Measurements from ENCODE around the gene KIF21A.

The KIF21A gene

DNA sequence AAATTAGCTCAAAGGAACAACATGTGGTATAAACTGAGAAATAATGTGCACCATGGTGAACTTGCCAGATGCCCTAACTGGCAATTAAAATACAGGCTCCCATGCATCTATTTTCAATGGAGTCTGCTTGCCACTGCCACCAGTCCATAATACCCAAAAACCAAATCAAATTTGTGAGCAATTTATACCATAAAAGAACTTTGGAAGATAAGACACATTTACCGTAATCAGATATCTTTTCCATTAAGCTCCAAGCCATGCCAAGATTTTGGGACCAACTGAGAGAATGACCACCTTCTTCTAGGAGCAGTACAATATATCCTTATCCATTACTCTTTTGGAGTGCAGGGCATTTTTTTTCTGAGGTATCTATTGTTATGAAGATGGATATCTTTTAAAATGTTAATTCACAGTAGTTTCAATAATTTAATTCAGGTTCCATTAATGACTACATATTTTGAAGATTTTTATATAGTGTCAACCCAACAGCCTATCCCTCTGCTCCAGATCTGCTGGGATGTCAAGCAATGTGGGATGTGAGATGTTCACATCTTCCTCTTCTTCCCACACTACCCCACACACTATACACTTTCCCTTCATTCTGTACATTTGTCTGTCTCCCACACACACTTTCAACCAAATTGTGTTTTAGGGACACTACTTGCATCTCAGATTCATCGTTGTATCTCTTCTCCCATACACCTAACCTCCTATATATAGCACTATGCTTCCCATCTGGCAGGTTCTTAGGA lies 53.3 kb downstream of the KIF21A start:
- DNase-seq = no peak

DNA sequence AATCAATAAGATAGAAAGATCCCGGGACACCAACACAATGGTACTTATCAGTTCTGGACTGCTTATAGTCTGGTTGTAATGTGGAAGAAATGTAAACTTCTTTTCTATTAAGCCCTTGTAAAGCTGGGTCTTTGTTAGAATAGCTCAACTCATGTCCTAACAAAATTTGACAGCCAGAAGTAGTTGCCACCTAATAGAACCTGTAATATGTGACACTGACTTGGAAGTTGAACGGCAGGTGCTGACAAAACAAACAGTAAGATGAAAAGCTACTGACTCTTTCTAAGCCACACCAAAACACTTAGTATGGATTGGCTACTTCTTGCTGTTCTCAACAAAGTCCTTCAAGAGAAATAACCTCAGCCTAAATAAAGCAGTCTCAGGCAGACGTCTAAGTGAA lies 56.6 kb downstream of the KIF21A start:
- DNase-seq = no peak

DNA sequence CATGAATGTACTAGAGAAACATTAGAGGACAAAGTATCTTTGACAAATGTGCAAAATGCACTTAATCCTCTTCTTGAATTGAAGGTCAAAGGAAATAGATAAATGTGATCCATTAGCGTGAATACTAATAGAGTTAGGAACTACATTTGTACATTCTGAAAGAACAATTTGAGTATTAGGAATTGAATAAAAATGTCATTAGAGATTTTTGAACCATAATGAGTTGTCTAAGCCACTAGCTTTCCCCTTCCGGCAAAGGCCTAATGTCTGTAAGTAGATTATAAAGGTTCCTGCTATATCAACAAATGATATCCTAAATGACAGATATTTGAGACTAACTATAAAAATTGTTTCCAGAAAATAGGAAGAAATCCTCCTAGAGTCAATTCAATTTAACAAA lies 59.8 kb downstream of the KIF21A start:
- DNase-seq = no peak

DNA sequence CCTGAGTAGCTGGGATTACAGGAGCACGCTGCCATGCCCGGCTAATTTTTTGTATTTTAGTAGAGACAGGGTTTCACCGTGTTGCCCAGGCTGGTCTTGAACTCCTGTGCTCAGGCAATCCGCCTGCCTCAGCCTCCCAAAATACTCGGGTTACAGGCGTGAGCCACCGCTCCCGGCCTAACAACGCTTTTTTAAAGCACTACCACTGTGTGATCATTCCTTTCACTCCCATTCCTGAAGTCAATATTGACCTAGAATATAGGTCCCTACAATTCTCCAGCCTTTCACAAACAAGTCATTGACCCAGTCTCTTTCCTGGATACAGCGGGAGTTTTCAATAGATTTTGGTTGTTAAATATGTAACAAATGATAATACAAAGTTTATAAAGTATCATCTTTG lies 62.8 kb downstream of the KIF21A start:
- no peak for DNase-seq

DNA sequence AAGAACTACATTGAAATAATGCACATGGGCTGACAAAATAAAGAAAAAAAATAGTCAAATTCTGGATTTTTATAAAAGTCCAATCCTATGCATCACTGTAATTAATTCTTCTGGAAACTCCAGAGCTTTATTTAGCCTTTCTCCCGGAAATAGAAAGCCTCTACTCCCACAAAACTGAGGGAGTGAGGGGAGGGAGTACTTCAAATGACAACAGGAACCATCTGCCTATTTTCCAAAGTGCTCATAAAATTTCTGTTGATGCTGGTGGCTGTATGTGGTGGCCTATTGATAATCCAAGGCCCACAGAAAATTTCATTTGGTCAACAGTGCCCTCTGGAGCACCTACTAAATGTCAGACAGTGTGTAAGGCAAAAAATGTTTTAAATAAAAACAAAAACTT lies 64.6 kb downstream of the KIF21A start:
- no peak for DNase-seq

DNA sequence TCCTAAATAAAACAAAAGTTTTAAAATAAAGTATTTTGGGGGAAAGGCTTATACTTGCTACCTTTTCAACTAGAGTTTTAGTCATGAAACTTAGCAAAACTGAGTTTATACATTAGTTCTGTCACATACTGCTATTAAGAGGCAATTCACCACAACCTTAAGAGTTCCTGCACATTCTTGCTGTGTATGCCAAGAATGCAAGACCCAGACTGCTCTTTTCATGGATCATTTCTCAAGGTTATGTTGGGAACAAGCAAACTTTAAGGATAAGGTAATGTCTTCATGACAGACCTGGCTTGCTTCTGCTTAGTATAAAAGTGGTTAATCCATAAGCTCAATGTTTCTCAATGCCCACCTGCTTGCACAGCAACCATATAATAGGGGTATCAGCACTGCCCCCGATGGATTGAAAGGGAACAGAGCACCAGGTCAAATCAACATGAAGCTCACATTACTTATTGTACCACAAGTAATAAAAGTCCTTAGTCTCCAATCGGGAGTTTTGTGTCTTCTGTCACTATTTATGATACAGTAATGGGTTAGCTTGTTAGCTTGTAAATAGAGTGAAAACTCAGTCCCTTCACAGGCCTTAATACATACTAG lies 67.6 kb downstream of the KIF21A start:
- DNase-seq = no peak

DNA sequence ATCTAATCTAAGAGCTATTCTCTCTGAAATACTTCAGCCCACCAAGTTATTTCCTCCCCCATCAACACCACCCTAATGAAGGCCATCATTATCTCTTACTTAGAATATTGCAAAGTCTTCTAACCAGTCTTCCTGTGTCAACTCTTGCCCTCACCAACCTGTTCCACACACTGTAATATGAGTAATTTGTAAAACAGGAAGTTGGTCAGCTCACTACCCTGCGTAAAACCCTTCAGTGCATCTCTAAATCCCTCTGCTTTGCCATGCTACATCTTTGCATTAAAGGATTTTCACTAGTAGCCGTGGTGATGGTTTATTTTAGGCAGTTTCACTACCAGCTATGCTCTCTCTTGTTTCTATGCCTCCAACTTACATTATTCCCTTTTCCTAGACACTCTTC lies 70.0 kb downstream of the KIF21A start:
- DNase-seq = no peak

DNA sequence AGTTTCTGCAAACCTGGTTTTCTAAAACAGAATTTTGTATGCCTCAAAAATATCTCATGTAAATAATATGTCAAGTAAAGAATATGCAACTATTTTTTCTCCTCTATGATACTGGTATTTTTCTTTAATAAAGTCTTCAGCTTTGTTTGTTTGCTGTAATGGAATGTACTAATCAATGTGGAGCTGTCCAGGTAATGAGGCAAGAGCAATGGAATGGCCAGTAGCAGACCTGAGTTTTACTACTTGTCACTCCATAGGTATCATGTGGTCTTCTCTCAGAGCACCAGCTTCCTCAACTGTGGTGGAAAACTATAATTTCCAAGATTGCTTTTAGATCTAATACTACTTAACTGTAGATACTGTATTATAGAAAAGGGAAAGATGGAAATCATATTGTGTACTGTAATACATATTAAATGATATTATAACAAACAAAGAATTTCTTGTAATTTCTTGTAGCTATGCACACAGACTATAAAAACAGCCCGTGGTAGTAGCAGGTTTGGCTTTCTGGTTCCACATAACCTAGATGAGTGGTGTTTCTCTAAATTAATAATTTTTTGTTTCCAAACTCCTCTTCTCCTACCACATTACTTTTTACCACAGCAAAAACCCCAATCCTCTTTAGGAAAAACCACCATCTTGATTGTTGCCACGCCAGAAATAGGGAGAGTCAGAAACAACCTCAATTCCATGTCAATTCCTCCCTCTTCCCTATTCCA lies 70.6 kb downstream of the KIF21A start:
- no peak for DNase-seq

DNA sequence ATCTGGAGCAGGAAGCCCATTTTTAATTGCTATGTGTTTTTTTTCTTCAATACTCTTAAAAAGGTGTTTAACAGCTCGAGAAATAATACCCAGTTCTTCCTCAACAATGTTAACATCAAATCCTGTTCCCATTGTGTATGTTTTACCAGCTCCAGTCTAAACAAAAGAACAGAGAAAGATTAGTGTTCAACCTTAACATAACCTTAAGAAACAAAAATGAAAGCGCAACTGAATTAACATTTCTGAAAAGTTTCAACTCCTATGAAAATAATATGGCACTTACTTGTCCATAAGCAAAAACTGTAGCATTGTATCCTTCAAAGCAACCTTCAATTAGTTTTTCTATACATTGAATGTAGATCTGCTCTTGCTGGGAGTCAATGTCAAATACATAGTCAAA lies 73.2 kb downstream of the KIF21A start:
- DNase-seq = no peak

DNA sequence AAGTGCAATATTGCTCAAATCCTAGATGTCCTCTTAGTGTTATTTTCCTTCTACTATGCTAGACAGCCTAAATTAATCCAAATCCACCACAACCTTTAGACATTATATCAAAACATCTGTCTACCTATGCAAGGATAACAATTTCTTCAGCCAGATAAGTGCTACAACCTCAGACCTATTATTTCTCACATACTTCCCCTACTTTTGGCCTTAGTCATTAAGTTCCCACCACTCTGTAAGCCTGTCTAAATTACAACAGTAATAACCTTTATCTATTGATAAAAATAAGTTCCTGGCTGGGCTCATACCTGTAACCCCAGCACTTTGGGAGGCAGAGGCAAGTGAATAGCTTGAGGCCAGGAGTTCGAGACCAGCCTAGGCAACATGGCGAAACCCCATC lies 74.0 kb downstream of the KIF21A start:
- no peak for DNase-seq

DNA sequence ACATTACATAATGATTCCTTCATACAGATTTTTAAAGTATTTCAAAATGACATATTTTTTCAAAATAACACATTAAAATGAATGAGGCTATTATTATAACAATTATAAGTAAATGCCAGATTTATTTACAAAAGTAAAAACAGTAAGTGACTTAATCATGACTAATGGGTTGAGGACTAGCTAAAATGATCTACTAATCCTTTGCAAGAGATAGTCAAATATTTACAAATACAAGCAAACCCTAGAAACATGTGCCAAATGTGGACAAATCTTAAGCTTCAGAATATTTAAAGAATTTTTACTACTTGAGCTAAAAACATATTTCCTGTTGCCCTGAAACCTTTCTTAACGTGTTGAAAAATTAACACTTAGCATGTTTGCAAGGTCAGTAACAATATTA lies 74.8 kb downstream of the KIF21A start:
- no peak for DNase-seq

DNA sequence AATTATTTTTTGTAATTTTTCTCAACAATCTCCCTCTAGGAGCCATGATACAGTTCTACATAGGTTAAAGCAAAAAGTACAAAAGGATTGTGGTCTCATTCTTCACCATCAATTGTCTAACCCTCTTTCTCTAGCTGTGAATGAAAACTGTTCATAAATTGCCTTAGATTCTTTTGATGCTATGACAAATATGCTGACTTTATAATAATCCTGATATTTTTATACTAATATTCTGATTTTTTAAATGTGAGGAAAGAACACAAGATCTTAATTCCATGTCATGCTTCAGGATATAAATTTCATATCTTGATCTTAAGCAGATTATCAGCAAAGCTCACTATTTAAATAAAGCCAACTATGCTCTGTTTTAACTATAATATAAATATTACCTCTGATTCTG lies 75.4 kb downstream of the KIF21A start:
- DNase-seq = no peak

DNA sequence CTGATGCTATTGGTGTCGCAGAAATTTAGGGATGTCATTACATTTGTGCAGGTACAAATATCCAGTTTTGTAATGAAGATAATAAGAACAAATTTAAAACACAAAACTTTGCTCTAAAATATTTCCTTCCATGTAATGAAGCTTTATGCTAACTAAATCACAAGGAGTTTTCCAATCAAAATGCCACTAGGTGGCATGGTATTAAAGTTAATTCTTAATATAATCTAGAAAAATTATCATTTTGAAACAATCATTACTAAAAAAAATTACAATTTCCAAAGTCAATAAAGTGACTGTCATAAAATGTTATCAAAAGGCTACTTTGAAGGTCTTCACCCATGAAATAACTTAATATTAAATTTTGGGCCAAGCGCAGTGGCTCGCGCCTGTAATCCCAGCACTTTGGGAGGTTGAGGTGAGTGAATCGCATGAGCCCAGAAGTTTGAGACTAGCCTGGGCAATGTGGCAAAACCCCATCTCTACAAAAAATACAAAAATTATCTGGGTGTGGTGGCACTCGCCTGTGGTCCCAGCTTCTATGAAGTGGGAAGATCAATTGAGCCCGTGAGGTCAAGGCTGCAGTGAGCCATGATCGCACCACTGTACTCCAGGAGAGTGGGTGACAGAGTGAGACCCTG lies 77.4 kb downstream of the KIF21A start:
- no peak for DNase-seq

DNA sequence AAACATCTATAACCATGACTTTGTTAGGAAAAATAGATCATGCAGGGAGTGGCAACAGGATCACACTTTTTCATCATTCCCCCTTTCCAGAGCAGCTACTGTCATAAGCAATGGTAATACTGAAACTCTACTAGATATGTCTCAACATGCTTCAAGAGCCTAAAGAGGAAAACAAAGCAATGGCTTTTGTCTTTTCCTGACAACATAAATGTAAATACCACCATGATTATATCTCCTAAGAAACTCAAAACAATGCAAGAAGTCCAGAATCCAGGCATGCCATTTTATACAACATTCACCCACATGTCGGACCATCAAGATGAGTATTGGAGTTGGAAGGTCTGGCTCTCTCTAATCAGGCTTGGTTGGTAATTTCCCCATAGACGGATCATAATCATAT lies 78.7 kb downstream of the KIF21A start:
- no peak for DNase-seq

DNA sequence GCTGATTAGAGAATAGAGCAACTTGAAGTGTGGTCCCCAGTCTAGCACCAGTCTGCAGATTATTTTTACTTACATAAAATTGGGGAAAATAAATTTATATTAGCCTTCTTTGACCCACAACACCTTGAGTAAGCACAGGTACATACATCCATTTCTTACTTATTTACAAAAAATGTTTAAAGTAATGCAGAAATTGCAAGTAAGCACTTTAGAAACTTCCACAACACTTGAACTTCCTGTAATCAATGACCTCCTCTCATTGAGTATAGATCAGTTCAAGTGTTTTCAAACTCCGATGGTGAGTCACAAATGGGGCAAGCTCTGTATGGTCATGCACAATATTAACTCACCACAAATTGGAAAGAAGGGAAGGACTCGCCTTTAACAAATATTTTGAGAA lies 83.3 kb downstream of the KIF21A start:
- no peak for DNase-seq

DNA sequence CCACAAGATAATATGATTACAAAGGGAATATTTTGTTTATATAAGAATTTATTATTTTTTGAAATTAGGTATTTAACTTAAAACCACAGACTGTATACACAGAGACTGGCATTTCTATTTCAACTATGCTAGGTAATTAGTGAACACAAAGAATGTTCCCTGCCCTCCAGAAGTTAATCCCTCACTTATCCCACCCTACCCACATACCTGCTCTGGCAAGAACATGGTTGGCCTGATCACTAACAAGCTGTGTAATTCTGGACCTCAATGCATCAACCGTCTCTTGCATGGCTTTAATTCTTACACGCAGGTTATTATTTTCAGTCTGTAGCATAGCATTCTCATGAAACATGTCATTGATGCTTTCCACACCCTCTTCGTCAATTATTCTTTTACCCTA lies 85.9 kb downstream of the KIF21A start:
- no peak for DNase-seq

DNA sequence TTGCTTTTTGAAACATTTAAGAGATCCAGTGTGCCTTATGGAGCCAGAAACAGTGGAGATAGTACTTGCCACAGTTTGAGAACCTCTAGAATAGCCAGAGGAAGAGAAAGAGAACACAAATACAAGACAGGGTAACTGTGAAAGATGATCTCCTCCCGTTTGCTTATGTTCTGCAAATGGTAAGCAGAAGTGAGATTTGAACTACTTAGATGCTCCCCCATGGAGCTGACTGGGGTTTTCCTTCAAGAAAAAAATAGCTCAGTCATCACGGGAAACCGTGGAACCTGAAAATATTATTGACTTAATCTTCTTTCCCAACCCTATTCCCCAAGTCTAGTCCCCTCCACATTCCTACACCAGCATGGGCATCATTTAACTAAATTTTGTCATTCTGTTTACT lies 87.1 kb downstream of the KIF21A start:
- DNase-seq = no peak

DNA sequence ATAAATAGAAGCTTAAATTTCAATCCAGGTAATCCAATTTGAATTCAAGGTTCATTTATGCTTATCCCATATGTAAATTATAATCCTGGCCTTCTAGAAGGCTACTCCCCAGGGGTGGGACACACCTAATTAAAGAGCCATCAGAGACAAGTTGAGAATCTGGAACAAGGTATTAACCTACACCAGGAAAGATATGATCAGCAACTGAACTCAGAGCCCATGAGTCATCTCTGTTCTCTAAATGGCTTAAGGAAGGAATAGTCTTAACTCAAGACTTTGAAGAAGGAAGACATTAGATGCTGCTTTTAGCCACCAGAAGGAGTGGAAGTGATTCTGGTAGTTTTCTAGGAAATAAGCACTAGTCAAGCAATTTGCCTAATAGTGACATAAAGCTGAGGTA lies 88.0 kb downstream of the KIF21A start:
- no peak for DNase-seq

DNA sequence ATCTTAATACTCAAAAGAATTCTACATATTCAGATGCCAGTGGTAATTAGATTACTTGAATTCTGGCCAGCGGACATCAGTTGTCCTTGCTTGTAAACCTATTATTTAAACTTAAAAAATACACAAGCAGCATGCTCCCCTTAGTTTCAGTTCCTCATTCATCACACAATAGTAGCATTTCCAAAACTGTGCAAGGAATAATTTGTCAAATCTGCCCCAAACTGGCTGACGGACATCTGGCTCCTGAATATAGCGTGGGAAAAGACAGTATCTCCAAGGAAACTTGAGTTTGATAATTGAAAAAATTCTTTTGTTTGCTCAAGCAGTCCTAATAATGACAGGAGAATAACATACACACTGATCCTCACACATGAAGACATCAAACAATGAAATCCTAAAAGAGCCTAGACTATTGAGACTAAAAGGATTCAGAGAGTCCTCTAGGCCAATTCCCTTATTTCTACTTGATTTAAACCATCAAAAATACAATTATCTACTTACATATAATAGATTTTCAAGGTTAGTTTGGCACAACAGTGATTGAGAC lies 90.4 kb downstream of the KIF21A start:
- no peak for DNase-seq

DNA sequence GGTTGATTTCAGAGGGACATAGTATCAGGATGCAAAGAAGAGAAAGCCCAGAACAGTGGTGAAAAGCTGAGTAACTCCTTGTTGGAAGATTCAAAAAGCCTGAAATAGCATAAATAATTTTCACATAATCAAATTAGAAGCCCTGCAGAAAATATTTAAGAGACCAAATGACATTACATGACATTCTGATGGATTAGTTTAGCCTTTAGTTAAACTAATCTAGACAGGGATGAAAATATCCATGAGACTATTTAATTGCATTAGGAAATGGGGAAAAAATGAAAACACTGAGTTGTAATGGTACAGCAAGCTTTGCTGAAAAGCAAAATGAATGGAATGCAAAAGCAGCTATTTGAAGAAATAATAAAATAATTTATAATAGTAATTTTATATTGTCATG lies 91.8 kb downstream of the KIF21A start:
- no peak for DNase-seq

DNA sequence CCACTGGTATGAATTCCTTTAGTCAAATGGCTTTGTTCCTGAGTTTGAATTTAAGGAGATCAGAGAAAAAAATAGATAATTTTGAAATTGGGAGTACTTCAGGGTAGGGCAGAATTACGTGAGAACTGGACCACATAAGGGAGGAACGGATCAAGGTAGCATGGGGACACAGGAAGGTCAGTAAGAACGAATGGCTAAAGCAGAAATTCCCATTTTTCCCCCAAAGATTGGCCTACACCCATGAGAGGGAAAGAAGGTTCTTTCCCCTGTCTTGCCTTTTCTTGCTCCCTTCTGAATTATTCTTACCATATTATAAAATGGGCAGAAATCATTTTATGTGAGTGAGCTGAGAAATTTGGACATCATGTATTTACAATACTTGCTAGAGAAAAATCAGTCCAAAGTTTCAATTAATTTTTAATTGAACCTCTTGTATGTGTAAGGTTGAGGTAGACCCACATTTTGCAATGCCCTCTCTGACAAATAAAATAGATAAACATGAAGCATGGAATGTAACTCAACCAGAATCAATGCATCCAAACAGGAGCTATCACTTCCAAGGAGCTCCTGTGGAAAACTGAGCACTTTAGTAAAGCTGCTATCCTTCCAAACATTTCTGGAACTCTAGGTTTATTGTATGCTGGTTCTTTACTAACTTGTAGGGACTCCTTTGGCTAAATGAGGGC lies 93.8 kb downstream of the KIF21A start:
- no peak for DNase-seq

DNA sequence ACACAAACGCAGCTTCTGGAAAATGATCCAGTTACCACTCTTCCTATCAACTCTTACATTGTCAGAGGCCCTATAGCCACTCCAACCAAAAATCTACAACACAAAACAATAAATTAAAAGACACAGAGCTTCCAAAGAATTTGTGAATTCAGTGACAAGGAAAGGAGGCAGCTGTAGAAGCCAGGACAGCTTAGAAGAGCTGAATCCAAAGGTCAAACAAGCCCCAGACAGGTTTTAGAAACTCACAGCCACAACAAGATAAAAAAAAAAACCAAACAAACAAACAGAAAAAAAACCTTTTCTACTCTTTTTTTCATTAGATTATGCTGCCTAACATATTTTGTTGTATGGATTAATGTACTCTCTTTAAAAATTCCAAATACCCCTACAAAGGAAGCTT lies 94.4 kb downstream of the KIF21A start:
- no peak for DNase-seq

DNA sequence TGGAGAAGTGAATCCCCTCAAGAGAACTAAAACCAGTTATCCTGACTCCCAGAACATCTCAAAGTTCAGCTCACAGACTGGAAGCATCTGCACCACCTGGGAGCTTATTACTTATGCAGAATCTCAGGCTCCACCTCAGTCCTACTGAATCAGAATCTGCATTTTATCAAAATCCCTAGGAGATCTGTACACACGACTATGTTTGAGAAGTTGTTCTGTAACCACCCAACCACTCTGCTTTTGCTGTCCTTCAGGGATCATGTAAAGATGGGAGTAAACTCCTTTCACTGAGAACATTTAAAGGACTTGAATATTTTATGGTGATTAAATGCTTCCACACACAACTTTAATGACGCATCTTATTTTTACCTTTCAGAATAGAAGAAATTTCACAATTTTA lies 98.0 kb downstream of the KIF21A start:
- DNase-seq = no peak
